CD4-positive, alpha-beta memory T cell (primary cell): Measurements from ENCODE around the gene ORM2. TPM values are rescaled to one million over a fixed set of nuclear protein-coding genes. Genes with fewer than 3 reads are reported as not detected.

Experiments used
- CTCF ChIA-PET: fragments of 350-600 bp; sonication (Branson Sonifier 250); formaldehyde crosslinking; loops from one replicate; lab custom pipeline; 2021; ENCODE audit warnings: inconsistent platforms; ENCODE audit not compliant: partially characterized antibody; lab: Charles Lee
- POLR2A ChIA-PET: fragments of 350-600 bp; sonication (Branson Sonifier 250); formaldehyde crosslinking; loops from one replicate; lab custom pipeline; 2021; ENCODE audit not compliant: partially characterized antibody; lab: Charles Lee
- DNase-seq, 5 donors: peaks; one replicate each; pipeline versions ENCODE4 v3.0.0 to v3.0.0-alpha.2; 2020 to 2022; ENCODE audit warnings: mixed read lengths in 1 of 5
- H3K27ac ChIP-seq: one replicate; pipeline ENCODE4 v1.7.0; 2013; ENCODE audit warnings: low read depth, low read length
- H3K27me3 ChIP-seq: 2 replicates; pipeline ENCODE4 v1.7.0; 2013; ENCODE audit warnings: mild to moderate bottlenecking, low read length, moderate library complexity; ENCODE audit not compliant: insufficient read depth
- H3K36me3 ChIP-seq: 2 replicates; pipeline ENCODE4 v1.7.0; 2013; ENCODE audit warnings: mild to moderate bottlenecking, low read length, moderate library complexity; ENCODE audit not compliant: insufficient read depth
- H3K4me1 ChIP-seq: 2 replicates; pipeline ENCODE4 v1.7.0; 2013; ENCODE audit warnings: mild to moderate bottlenecking, low read length, moderate library complexity; ENCODE audit not compliant: insufficient read depth
- H3K4me3 ChIP-seq, 2 donors: one replicate each; pipeline ENCODE4 v1.7.0; 2013; ENCODE audit warnings: low read length in 2 of 2, mild to moderate bottlenecking in 1 of 2
- H3K9me3 ChIP-seq, 2 donors: one replicate each; pipeline ENCODE4 v1.7.0; 2013; ENCODE audit warnings: low read length in 2 of 2, control low read depth in 1 of 2; ENCODE audit not compliant: control insufficient read depth in 1 of 2
- H3K27ac Mint-ChIP-seq, 7 donors: one replicate each; pipeline ENCODE4 v1.8.0; 2020 to 2021; ENCODE audit warnings: mixed read lengths in 7 of 7, mild to moderate bottlenecking in 6 of 7, inconsistent platforms in 3 of 7, moderate library complexity in 3 of 7
- H3K27me3 Mint-ChIP-seq, 2 donors: one replicate each; pipeline ENCODE4 v1.8.0; 2020 to 2021; ENCODE audit warnings: mixed read lengths in 2 of 2
- H3K36me3 Mint-ChIP-seq, 2 donors: one replicate each; pipeline ENCODE4 v1.8.0; 2020 to 2021; ENCODE audit warnings: mixed read lengths in 2 of 2, inconsistent platforms in 1 of 2, mild to moderate bottlenecking in 1 of 2
- H3K4me1 Mint-ChIP-seq, 4 donors: one replicate each; pipeline ENCODE4 v1.8.0; 2020 to 2021; ENCODE audit warnings: mixed read lengths in 4 of 4, mild to moderate bottlenecking in 1 of 4
- H3K4me3 Mint-ChIP-seq, 8 donors: one replicate each; pipeline ENCODE4 v1.8.0; 2020 to 2021; ENCODE audit warnings: mixed read lengths in 8 of 8, mild to moderate bottlenecking in 7 of 8, moderate library complexity in 6 of 8, inconsistent platforms in 3 of 8
- H3K9me3 Mint-ChIP-seq, 8 donors: one replicate each; pipeline ENCODE4 v1.8.0; 2020 to 2021; ENCODE audit warnings: mixed read lengths in 8 of 8, mild to moderate bottlenecking in 5 of 8, inconsistent platforms in 3 of 8, moderate library complexity in 1 of 8
- intact Hi-C: fragments of 100-400 bp; cut with micrococcal nuclease; formaldehyde crosslinking; loops from one replicate; pipeline ENCODE4 v1.15.1; 2023
- polyA plus RNA-seq, 2 donors: library from polyadenylated mRNA; unstranded; fragments of 300-500 nt; fragmentation: Illumina TruSeq; gene quantifications; one replicate each; pipeline ENCODE4 v1.2.3, GENCODE V29; 2021
- total RNA-seq, 2 experiments: library from RNA; stranded (reverse); gene quantifications; one replicate each; pipeline ENCODE4 v1.2.3, GENCODE V29; 2021

Gene ORM2
- total and polyA plus RNA-seq, 4 experiments from 2014 or later = not detected

DNA sequence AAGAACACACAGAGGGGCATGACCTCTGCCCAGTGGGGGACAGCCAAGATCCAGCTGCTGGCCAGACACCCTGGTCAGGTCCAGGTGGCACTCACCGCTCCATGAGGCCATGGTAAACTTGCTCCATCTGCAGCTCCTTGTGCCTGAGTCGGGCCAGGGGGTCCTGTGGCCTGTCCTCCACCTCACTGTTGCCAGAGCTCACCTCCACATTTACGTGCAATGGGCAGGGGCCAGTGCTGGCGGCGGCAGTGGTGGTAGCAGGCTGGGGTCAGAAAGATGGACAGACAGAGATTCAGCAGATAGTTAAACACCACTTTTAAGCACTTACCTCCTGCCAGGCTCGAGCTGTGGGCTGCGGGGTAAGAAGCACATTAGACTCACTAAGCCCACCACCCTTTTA lies 30.1 kb downstream of the ORM2 start:
- H3K4me3 Mint-ChIP-seq = no peak overlapping the region
- ChIA-PET POLR2A (interaction anchor here (1.2 to 37.6 kb wide), 4 partner anchors 12 to 34 kb away, joined by 3 to 1614 read pairs (median 32); partner anchors contain the start of gene AKNA), CTCF (no interaction called here)
- Histone ChIP-seq H3K9me3 (no peaks in the 10 kb centered on the region), H3K27ac (peak overlapping the region; percentile 41), H3K4me1 (peaks cover 69% of the 10 kb centered on the region), H3K4me3 (no peak overlapping the region), H3K27me3 (no peaks in the 10 kb centered on the region), H3K36me3 (peaks cover 96% of the 10 kb centered on the region)
- H3K4me1 Mint-ChIP-seq = peaks cover 42 to 71% (median 53%) of the 10 kb centered on the region in 4 donors
- no peak for DNase-seq
- H3K9me3 Mint-ChIP-seq = no peaks in the 10 kb centered on the region
- H3K36me3 Mint-ChIP-seq = peaks cover 72 to 94% of the 10 kb centered on the region in 2 donors
- peak overlapping the region in 6 of 7 donors; percentile 67 to 93 (median 85) for H3K27ac Mint-ChIP-seq
- no peaks in the 10 kb centered on the region for H3K27me3 Mint-ChIP-seq
- intact Hi-C loops = no loop called here

GRCh38 chr9:114361542-114361941 lies 31.9 kb downstream of the ORM2 start:
- Mint-ChIP-seq H3K4me3 (no peak overlapping the region), H3K4me1 (peaks cover 50 to 83% (median 63%) of the 10 kb centered on the region in 4 donors), H3K36me3 (peaks cover 76 to 93% of the 10 kb centered on the region in 2 donors), H3K27me3 (no peaks in the 10 kb centered on the region), H3K9me3 (peaks cover 0 to 2% (median 0%) of the 10 kb centered on the region in 8 donors), H3K27ac (peak overlapping the region in 6 of 7 donors; percentile 78 to 93 (median 88))
- CTCF ChIA-PET = interaction anchor here (0.6 to 8.5 kb wide), 6 partner anchors 8 to 313 kb away, joined by 3 to 84 read pairs (median 4); partner anchors contain the start of gene AKNA
- peaks cover 80% of the 10 kb centered on the region for H3K4me1 ChIP-seq
- no peaks in the 10 kb centered on the region for H3K9me3 ChIP-seq
- peaks cover 91% of the 10 kb centered on the region for H3K36me3 ChIP-seq
- POLR2A ChIA-PET = interaction anchor here (2.7 to 37.6 kb wide), 4 partner anchors 10 to 32 kb away, joined by 19 to 1614 read pairs (median 70); partner anchors contain the start of gene AKNA
- intact Hi-C loops = no loop called here
- peak overlapping the region; percentile 44 for H3K27ac ChIP-seq
- no peaks in the 10 kb centered on the region for H3K27me3 ChIP-seq
- DNase-seq = no peak
- no peak overlapping the region for H3K4me3 ChIP-seq

DNA sequence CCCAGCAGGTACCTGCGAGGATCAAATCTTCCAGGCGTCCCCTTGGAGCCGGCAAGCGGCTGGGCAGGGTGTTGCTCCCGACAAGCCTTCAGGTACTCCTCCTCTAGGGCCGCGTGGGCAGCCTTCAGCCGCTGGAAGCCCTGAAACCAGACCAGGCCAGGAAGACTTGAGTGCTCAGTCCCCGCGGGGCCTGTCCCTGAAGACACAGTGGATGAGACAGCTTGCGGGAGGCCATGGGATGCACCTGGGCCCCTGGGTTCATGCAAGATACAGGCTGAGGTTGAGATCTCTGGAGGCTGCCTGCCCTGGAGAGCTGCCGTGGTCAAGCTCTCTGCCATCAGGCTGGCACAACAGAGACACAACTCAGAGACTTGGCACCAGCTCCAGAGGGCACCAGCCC lies 32.7 kb downstream of the ORM2 start:
- no peak for DNase-seq
- CTCF ChIA-PET = interaction anchor here (0.8 to 8.5 kb wide), 6 partner anchors 9 to 31 kb away, joined by 3 to 84 read pairs (median 6); partner anchors contain the start of gene AKNA
- Histone ChIP-seq H3K27me3 (no peaks in the 10 kb centered on the region), H3K4me1 (peaks cover 84% of the 10 kb centered on the region), H3K4me3 (no peak overlapping the region), H3K9me3 (no peaks in the 10 kb centered on the region), H3K27ac (peak overlapping the region; percentile 44), H3K36me3 (peaks cover 88% of the 10 kb centered on the region)
- Mint-ChIP-seq H3K36me3 (peaks cover 75 to 92% of the 10 kb centered on the region in 2 donors), H3K4me1 (peaks cover 54 to 83% (median 67%) of the 10 kb centered on the region in 4 donors), H3K9me3 (peaks cover 0 to 2% (median 0%) of the 10 kb centered on the region in 8 donors), H3K27ac (peak overlapping the region; percentile 68 to 96 (median 90)), H3K27me3 (no peaks in the 10 kb centered on the region), H3K4me3 (no peak overlapping the region)
- POLR2A ChIA-PET = interaction anchor here (1.0 to 37.6 kb wide), 6 partner anchors 10 to 140 kb away, joined by 3 to 1614 read pairs (median 40); partner anchors contain the start of gene AKNA
- intact Hi-C loops = no loop called here

GRCh38 chr9:114363424-114363823 lies 33.8 kb downstream of the ORM2 start:
- POLR2A ChIA-PET = interaction anchor here (1.0 to 37.6 kb wide), 8 partner anchors 9 to 567 kb away, joined by 3 to 1614 read pairs (median 12); partner anchors contain the start of genes AKNA and ATP6V1G1
- peak in 2 of 5 donors; percentile 41 to 69 for DNase-seq
- Mint-ChIP-seq H3K4me1 (peaks cover 54 to 87% (median 71%) of the 10 kb centered on the region in 4 donors), H3K27me3 (no peaks in the 10 kb centered on the region), H3K36me3 (peaks cover 77 to 91% of the 10 kb centered on the region in 2 donors), H3K9me3 (peaks cover 0 to 2% (median 0%) of the 10 kb centered on the region in 8 donors), H3K4me3 (peak overlapping the region; percentile 52 to 86 (median 72)), H3K27ac (peak overlapping the region; percentile 78 to 96 (median 95))
- H3K27me3 ChIP-seq = no peaks in the 10 kb centered on the region
- H3K9me3 ChIP-seq = no peaks in the 10 kb centered on the region
- H3K4me1 ChIP-seq = peaks cover 89% of the 10 kb centered on the region
- peak overlapping the region; percentile 44 for H3K27ac ChIP-seq
- intact Hi-C loops = loop anchor here (1.0 kb wide), 1 partner anchor 10 kb away; no protein-coding TSS in a partner anchor
- H3K4me3 ChIP-seq = no peak overlapping the region
- peaks cover 88% of the 10 kb centered on the region for H3K36me3 ChIP-seq
- CTCF ChIA-PET = interaction anchor here (1.2 to 8.5 kb wide), 6 partner anchors 10 to 229 kb away, joined by 4 to 84 read pairs (median 8); partner anchors contain the start of gene AKNA

- intact Hi-C loops = no loop called here
- Histone ChIP-seq H3K9me3 (no peaks in the 10 kb centered on the region), H3K36me3 (peaks cover 81% of the 10 kb centered on the region), H3K4me3 (no peak overlapping the region), H3K27me3 (no peaks in the 10 kb centered on the region), H3K4me1 (peaks cover 97% of the 10 kb centered on the region), H3K27ac (peak overlapping the region; percentile 44)
- peaks cover 55 to 93% (median 76%) of the 10 kb centered on the region in 4 donors for H3K4me1 Mint-ChIP-seq
- no peaks in the 10 kb centered on the region for H3K27me3 Mint-ChIP-seq
- H3K27ac Mint-ChIP-seq = peak overlapping the region; percentile 78 to 96 (median 95)
- H3K9me3 Mint-ChIP-seq = peaks cover 0 to 2% (median 0%) of the 10 kb centered on the region in 8 donors
- peaks cover 77 to 90% of the 10 kb centered on the region in 2 donors for H3K36me3 Mint-ChIP-seq
- POLR2A ChIA-PET = interaction anchor here (0.9 to 37.6 kb wide), 10 partner anchors 8 to 1209 kb away, joined by 3 to 1614 read pairs (median 24); partner anchors contain the start of gene AKNA
- H3K4me3 Mint-ChIP-seq = peak overlapping the region in 7 of 8 donors; percentile 36 to 86 (median 73)
- no peak for DNase-seq
- CTCF ChIA-PET = interaction anchor here (0.6 to 8.5 kb wide), 8 partner anchors 20 to 228 kb away, joined by 3 to 84 read pairs (median 8); partner anchors contain the start of gene AKNA
These were observed 34.7 kb downstream of the ORM2 start for GRCh38 chr9:114364134-114365041.

DNA sequence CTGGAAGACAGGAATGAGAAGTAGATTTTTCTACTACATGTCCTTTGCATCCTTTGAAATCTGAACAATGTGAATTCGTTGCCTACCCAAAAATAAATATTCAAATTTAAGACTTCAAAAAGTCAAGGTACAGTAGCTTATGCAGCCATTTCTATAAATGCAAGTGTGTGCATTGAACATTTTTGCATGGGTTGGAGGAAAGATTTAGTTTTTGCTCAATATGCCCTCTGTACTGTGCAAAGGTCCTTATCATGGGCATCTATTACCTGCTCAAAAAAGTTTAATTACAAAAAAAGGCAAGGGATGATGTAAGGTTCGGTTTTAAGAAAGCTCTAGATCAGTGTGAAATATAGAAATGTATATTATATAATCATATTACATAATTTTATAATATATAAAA lies 35.5 kb downstream of the ORM2 start:
- peak overlapping the region; percentile 78 to 96 (median 95) for H3K27ac Mint-ChIP-seq
- ChIA-PET CTCF (interaction anchor here (0.6 to 8.5 kb wide), 9 partner anchors 21 to 227 kb away, joined by 3 to 84 read pairs (median 7); partner anchors contain the start of gene AKNA), POLR2A (interaction anchor here (1.2 to 37.6 kb wide), 7 partner anchors 7 to 28 kb away, joined by 4 to 1614 read pairs (median 34); partner anchors contain the start of gene AKNA)
- H3K36me3 Mint-ChIP-seq = peaks cover 75 to 87% of the 10 kb centered on the region in 2 donors
- no peaks in the 10 kb centered on the region for H3K27me3 ChIP-seq
- no peak overlapping the region for H3K27ac ChIP-seq
- H3K9me3 ChIP-seq = no peaks in the 10 kb centered on the region
- H3K4me1 ChIP-seq = peaks cover 98% of the 10 kb centered on the region
- H3K27me3 Mint-ChIP-seq = no peaks in the 10 kb centered on the region
- peaks cover 73% of the 10 kb centered on the region for H3K36me3 ChIP-seq
- H3K9me3 Mint-ChIP-seq = peaks cover 0 to 2% (median 0%) of the 10 kb centered on the region in 8 donors
- no peak for DNase-seq
- H3K4me3 Mint-ChIP-seq = peak overlapping the region in 2 of 8 donors; percentile 52 to 84
- H3K4me3 ChIP-seq = no peak overlapping the region
- peaks cover 57 to 94% (median 79%) of the 10 kb centered on the region in 4 donors for H3K4me1 Mint-ChIP-seq
- intact Hi-C loops = no loop called here
